ENCODE measurements around the gene SMARCA4. TPM values are rescaled to one million over a fixed set of nuclear protein-coding genes. Genes with fewer than 3 reads are reported as not detected.

SMARCA4 gene
- total RNA-seq, 2 experiments from 2014 or later, result 409 to 554 TPM

DNA sequence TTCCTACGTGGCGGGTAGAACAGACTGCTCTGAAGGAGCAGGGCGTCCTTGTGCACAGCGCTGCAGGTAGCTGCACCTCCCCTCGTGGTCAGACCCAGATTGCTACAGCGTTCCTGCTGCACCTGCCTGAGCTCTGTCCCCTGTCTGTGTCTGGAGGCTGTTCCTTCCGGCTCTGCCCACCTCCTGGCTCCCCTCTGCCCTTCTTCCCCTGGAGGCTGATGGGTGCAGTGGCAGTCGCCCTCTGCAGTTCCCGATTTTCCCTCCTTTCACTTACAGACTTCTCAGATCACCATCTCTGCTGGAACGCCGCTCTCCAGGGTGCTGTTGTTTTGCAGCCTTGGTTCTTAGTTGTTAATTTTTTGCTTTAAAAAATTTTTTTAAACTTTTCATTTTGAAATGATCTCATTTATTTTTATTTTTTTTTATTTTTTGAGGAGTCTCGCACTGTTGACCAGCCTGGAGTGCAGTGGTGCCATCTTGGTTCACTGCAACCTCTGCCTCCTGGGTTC, 53.6 kb downstream of the SMARCA4 start:
- H3K9me3 ChIP-seq (ENCODE audit: low read length), result no peaks in the 10 kb centered on the region
- no peaks in the 10 kb centered on the region for H3K4me1 ChIP-seq (ENCODE audit: insufficient read depth, low read length, poor library complexity, severe bottlenecking)
- no peak for TF ChIP-seq EZH2phosphoT487 (IDR thresholded peaks at IDR 0.05; ENCODE audit: borderline replicate concordance, low read depth, low read length)
- TF ChIP-seq, protein P1, sequence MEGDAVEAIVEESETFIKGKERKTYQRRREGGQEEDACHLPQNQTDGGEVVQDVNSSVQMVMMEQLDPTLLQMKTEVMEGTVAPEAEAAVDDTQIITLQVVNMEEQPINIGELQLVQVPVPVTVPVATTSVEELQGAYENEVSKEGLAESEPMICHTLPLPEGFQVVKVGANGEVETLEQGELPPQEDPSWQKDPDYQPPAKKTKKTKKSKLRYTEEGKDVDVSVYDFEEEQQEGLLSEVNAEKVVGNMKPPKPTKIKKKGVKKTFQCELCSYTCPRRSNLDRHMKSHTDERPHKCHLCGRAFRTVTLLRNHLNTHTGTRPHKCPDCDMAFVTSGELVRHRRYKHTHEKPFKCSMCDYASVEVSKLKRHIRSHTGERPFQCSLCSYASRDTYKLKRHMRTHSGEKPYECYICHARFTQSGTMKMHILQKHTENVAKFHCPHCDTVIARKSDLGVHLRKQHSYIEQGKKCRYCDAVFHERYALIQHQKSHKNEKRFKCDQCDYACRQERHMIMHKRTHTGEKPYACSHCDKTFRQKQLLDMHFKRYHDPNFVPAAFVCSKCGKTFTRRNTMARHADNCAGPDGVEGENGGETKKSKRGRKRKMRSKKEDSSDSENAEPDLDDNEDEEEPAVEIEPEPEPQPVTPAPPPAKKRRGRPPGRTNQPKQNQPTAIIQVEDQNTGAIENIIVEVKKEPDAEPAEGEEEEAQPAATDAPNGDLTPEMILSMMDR (conservative IDR thresholded peaks at IDR 0.05; ENCODE audit: low read length), result no peak
- H3K27ac ChIP-seq (ENCODE audit: low read depth, low read length, poor library complexity, severe bottlenecking), result no peak overlapping the region
- CTCF ChIA-PET (ENCODE audit: unreplicated experiment), result no interaction called here
- intact Hi-C loops (cut with micrococcal nuclease; ENCODE audit: unreplicated experiment), result no loop called here
- no peak overlapping the region for H2AFZ ChIP-seq (ENCODE audit: low read length)
- BruUV-seq (replicated peaks), result no TSS peak
- POLR2A ChIA-PET, result interaction anchor here (1.0 kb wide), 1 partner anchor 60 kb away, joined by 3 read pairs; no protein-coding TSS in a partner anchor
- H3K4me3 ChIP-seq (ENCODE audit: low read depth, low read length, poor library complexity, severe bottlenecking), result no peak overlapping the region
- H3K4me2 ChIP-seq (ENCODE audit: low read length), result no peak overlapping the region
- no peaks in the 10 kb centered on the region for H3K9me2 ChIP-seq (ENCODE audit: insufficient read depth, low read length)
- DNase-seq (ENCODE audit: low spot score), result no peak
- H3K79me2 ChIP-seq (ENCODE audit: insufficient read depth, low read depth, low read length), result no peaks in the 10 kb centered on the region
- H3K36me3 ChIP-seq (ENCODE audit: insufficient read depth, low read length), result peaks cover 98% of the 10 kb centered on the region
- no peaks in the 10 kb centered on the region; the same call in 1 of the 2 replicates for H4K20me1 ChIP-seq (ENCODE audit: insufficient read depth, low read length)

DNA sequence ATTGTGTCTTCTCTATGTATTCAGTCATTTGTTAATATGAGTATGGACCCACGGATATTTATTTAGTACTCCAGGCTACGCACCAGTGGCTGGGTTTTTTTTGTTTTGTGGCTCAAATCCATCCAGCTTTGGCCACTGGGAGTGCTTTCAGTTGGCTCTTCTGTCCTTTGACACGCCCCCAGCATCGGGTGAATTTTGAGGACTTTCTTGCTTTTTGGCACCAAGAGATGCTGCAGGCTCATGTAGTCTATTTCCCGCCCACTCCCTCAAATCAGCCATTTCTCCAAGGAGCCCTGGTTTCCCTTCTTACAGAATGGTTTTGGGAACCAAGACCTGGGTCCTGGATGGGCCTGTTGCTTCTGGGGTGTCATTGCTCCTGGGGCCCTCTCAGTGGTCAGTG, 55.8 kb downstream of the SMARCA4 start:
- no peak overlapping the region for H3K4me2 ChIP-seq (ENCODE audit: low read length)
- H3K36me3 ChIP-seq (ENCODE audit: insufficient read depth, low read length), result peaks cover 100% of the 10 kb centered on the region
- ChIA-PET CTCF (ENCODE audit: unreplicated experiment) (no interaction called here), POLR2A (no interaction called here)
- H4K20me1 ChIP-seq (ENCODE audit: insufficient read depth, low read length), result no peaks in the 10 kb centered on the region; the same call in 1 of the 2 replicates
- no peak overlapping the region for H2AFZ ChIP-seq (ENCODE audit: low read length)
- H3K9me3 ChIP-seq (ENCODE audit: low read length), result no peaks in the 10 kb centered on the region
- intact Hi-C loops (cut with micrococcal nuclease; ENCODE audit: unreplicated experiment), result no loop called here
- H3K4me1 ChIP-seq (ENCODE audit: insufficient read depth, low read length, poor library complexity, severe bottlenecking), result no peaks in the 10 kb centered on the region
- H3K79me2 ChIP-seq (ENCODE audit: insufficient read depth, low read depth, low read length), result no peaks in the 10 kb centered on the region
- H3K4me3 ChIP-seq (ENCODE audit: low read depth, low read length, poor library complexity, severe bottlenecking), result no peak overlapping the region
- no peak overlapping the region for H3K27ac ChIP-seq (ENCODE audit: low read depth, low read length, poor library complexity, severe bottlenecking)
- no peak for TF ChIP-seq EZH2phosphoT487 (IDR thresholded peaks at IDR 0.05; ENCODE audit: borderline replicate concordance, low read depth, low read length)
- TF ChIP-seq, protein P1 (conservative IDR thresholded peaks at IDR 0.05; ENCODE audit: low read length), result no peak
- BruUV-seq (replicated peaks), result no TSS peak
- no peak for DNase-seq (ENCODE audit: low spot score)
- H3K9me2 ChIP-seq (ENCODE audit: insufficient read depth, low read length), result no peaks in the 10 kb centered on the region

DNA sequence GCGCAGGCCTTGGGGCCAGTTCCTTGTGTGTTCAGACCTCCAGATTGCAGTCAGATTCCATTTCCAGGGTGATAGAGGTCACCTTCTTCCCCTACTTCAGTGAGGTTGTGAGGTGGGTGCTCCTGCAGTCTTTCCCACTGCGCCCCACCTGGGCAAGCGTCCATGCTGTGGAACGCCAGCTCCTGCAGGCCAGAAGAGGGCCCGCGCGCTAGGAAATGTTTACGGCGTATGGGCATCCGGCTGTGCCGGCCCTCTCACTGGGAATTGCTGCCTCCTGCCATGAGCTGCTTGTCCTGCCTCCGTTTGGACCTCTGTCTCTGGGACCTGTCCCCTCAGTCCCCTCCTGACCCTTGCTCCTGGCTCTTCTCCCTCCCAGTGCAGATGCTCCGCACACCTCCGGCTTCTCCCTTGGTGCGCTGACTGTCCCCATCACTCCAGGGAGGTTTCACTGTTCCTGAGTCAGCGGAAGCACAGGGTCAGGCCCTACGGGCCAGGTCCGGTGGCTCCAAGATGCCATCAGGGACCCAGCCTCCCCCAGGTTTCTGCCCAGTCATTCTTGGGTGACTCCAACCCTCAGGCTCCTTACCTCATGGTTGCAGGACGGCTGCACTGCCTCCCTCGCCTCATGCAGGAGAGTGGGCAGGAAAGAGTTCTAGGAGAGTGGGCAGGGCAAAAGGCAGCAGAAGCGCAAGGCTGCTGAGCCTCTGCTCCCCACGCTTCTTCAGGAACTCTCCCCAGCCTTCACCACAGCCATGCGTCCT, 56.6 kb downstream of the SMARCA4 start:
- Histone ChIP-seq H3K4me1 (ENCODE audit: insufficient read depth, low read length, poor library complexity, severe bottlenecking) (no peaks in the 10 kb centered on the region), H4K20me1 (ENCODE audit: insufficient read depth, low read length) (no peaks in the 10 kb centered on the region; the same call in 1 of the 2 replicates), H3K36me3 (ENCODE audit: insufficient read depth, low read length) (peaks cover 100% of the 10 kb centered on the region), H3K79me2 (ENCODE audit: insufficient read depth, low read depth, low read length) (no peaks in the 10 kb centered on the region), H2AFZ (ENCODE audit: low read length) (no peak overlapping the region), H3K4me3 (ENCODE audit: low read depth, low read length, poor library complexity, severe bottlenecking) (no peak overlapping the region), H3K9me3 (ENCODE audit: low read length) (no peaks in the 10 kb centered on the region), H3K4me2 (ENCODE audit: low read length) (no peak overlapping the region), H3K9me2 (ENCODE audit: insufficient read depth, low read length) (no peaks in the 10 kb centered on the region), H3K27ac (ENCODE audit: low read depth, low read length, poor library complexity, severe bottlenecking) (no peak overlapping the region)
- no peak for TF ChIP-seq EZH2phosphoT487 (IDR thresholded peaks at IDR 0.05; ENCODE audit: borderline replicate concordance, low read depth, low read length)
- TF ChIP-seq, protein P1 (conservative IDR thresholded peaks at IDR 0.05; ENCODE audit: low read length), result no peak
- intact Hi-C loops (cut with micrococcal nuclease; ENCODE audit: unreplicated experiment), result no loop called here
- ChIA-PET POLR2A (no interaction called here), CTCF (ENCODE audit: unreplicated experiment) (no interaction called here)
- no TSS peak for BruUV-seq (replicated peaks)
- DNase-seq (ENCODE audit: low spot score), result no peak
